ENCODE measurements around the gene SMARCA2.

The SMARCA2 gene

GRCh38 chr9:1978941-1979340 lies 36.2 kb upstream of the SMARCA2 start:
- ChIA-PET CTCF (interaction anchor here (0.8 to 1.5 kb wide), 2 partner anchors 9 to 19 kb away, joined by 3 to 4 read pairs; no protein-coding TSS in a partner anchor), POLR2A (no interaction called here)
- no peak for DNase-seq (ENCODE audit: extremely low spot score)
- no peak for TF ChIP-seq CTCF (IDR thresholded peaks at IDR 0.05; ENCODE audit: control extremely low read depth, extremely low read depth, low read depth, missing control alignments)

GRCh38 chr9:1979741-1980367 lies 35.3 kb upstream of the SMARCA2 start:
- no peak for TF ChIP-seq CTCF (IDR thresholded peaks at IDR 0.05; ENCODE audit: control extremely low read depth, extremely low read depth, low read depth, missing control alignments)
- POLR2A ChIA-PET, result no interaction called here
- CTCF ChIA-PET, result interaction anchor here (0.8 to 1.9 kb wide), 4 partner anchors 8 to 40 kb away, joined by 3 to 5 read pairs (median 4); no protein-coding TSS in a partner anchor
- no peak for DNase-seq (ENCODE audit: extremely low spot score)

- POLR2A ChIA-PET, result no interaction called here
- TF ChIP-seq CTCF (IDR thresholded peaks at IDR 0.05; ENCODE audit: control extremely low read depth, extremely low read depth, low read depth, missing control alignments), result no peak
- no peak for DNase-seq (ENCODE audit: extremely low spot score)
- CTCF ChIA-PET, result interaction anchor here (1.1 to 1.9 kb wide), 4 partner anchors 18 to 41 kb away, joined by 4 to 5 read pairs (median 4); no protein-coding TSS in a partner anchor
Measured at GRCh38 chr9:1980387-1980786, 34.8 kb upstream of the SMARCA2 start.

GRCh38 chr9:1982074-1982473 lies 33.1 kb upstream of the SMARCA2 start:
- no peak for TF ChIP-seq CTCF (IDR thresholded peaks at IDR 0.05; ENCODE audit: control extremely low read depth, extremely low read depth, low read depth, missing control alignments)
- ChIA-PET CTCF (no interaction called here), POLR2A (no interaction called here)
- no peak for DNase-seq (ENCODE audit: extremely low spot score)

- ChIA-PET CTCF (interaction anchor here (1.7 kb wide), 1 partner anchor 12 kb away, joined by 6 read pairs; no protein-coding TSS in a partner anchor), POLR2A (no interaction called here)
- TF ChIP-seq CTCF (IDR thresholded peaks at IDR 0.05; ENCODE audit: control extremely low read depth, extremely low read depth, low read depth, missing control alignments), result no peak
- no peak for DNase-seq (ENCODE audit: extremely low spot score)
Measured at GRCh38 chr9:1986341-1986740, 28.8 kb upstream of the SMARCA2 start.

- ChIA-PET POLR2A (no interaction called here), CTCF (interaction anchor here (0.9 kb wide), 1 partner anchor 50 kb away, joined by 3 read pairs; no protein-coding TSS in a partner anchor)
- TF ChIP-seq CTCF (IDR thresholded peaks at IDR 0.05; ENCODE audit: control extremely low read depth, extremely low read depth, low read depth, missing control alignments), result no peak
Measured at GRCh38 chr9:1989500-1989899, 25.6 kb upstream of the SMARCA2 start.

More at GRCh38 chr9:1989500-1989899, 25.6 kb upstream of the SMARCA2 start:
- no peak for DNase-seq (ENCODE audit: extremely low spot score)
